Effector memory CD8-positive, alpha-beta T cell (primary cell): ENCODE data around the gene C6orf136.

Source experiments
- ATAC-seq: fragments of 150-1000 bp; cut with Tn5 transposase; replicated peaks from 2 replicates; pipeline ENCODE4 v1.10.0; 2021; ENCODE audit warnings: mild to moderate bottlenecking, moderate library complexity
- DNase-seq, 3 experiments: peaks; one replicate each; pipeline ENCODE4 v3.0.0; 2021
- H3K27ac Mint-ChIP-seq, 2 donors: one replicate each; pipeline ENCODE4 v1.8.0; 2022; ENCODE audit warnings: mild to moderate bottlenecking in 2 of 2, mixed read lengths in 2 of 2, moderate library complexity in 2 of 2
- H3K27me3 Mint-ChIP-seq, 2 donors: one replicate each; pipeline ENCODE4 v1.8.0; 2022; ENCODE audit warnings: mixed read lengths in 2 of 2
- H3K36me3 Mint-ChIP-seq: one replicate; pipeline ENCODE4 v1.8.0; 2022; ENCODE audit warnings: mild to moderate bottlenecking, moderate library complexity, mixed read lengths; ENCODE audit not compliant: insufficient read depth
- H3K4me1 Mint-ChIP-seq, 2 donors: one replicate each; pipeline ENCODE4 v1.8.0; 2022; ENCODE audit warnings: low read depth in 2 of 2, mixed read lengths in 2 of 2
- H3K4me3 Mint-ChIP-seq, 2 donors: one replicate each; pipeline ENCODE4 v1.8.0; 2022; ENCODE audit warnings: mild to moderate bottlenecking in 2 of 2, mixed read lengths in 2 of 2, moderate library complexity in 2 of 2
- H3K9me3 Mint-ChIP-seq, 2 donors: one replicate each; pipeline ENCODE4 v1.8.0; 2022; ENCODE audit warnings: mixed read lengths in 2 of 2

The C6orf136 gene

GRCh38 chr6:30683183-30683979, 36.4 kb downstream of the C6orf136 start:
- Mint-ChIP-seq H3K4me3 (peak overlapping the region; percentile 87 to 97), H3K4me1 (peaks cover 54 to 71% of the 10 kb centered on the region in 2 donors), H3K9me3 (no peaks in the 10 kb centered on the region), H3K27ac (peak overlapping the region; percentile 96 to 98), H3K27me3 (no peaks in the 10 kb centered on the region), H3K36me3 (peaks cover 61% of the 10 kb centered on the region)
- ATAC-seq (no peak), DNase-seq (no peak)

DNA sequence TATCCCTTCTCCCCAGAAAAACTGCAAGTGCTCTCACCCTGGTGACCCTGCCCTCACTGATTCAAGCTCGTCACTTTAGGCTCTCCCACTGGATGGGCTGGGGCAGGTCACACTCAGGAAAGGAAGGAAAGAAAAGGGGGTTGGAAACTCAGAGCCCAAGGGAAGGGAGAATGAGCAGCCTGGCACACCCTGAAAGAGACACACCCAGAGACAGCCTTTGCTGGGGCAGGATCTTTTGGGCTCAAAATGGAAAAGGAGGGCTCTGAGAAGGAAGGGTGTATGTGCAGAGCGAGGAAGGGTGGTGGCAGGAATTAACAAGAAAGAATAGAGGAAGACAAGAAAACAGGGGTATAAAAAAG, 37.0 kb downstream of the C6orf136 start:
- Mint-ChIP-seq H3K27ac (peak overlapping the region; percentile 96 to 98), H3K4me3 (peak overlapping the region; percentile 87 to 97), H3K36me3 (peaks cover 55% of the 10 kb centered on the region), H3K4me1 (peaks cover 57 to 75% of the 10 kb centered on the region in 2 donors), H3K27me3 (no peaks in the 10 kb centered on the region), H3K9me3 (no peaks in the 10 kb centered on the region)
- ATAC-seq (no peak), DNase-seq (no peak)

DNA sequence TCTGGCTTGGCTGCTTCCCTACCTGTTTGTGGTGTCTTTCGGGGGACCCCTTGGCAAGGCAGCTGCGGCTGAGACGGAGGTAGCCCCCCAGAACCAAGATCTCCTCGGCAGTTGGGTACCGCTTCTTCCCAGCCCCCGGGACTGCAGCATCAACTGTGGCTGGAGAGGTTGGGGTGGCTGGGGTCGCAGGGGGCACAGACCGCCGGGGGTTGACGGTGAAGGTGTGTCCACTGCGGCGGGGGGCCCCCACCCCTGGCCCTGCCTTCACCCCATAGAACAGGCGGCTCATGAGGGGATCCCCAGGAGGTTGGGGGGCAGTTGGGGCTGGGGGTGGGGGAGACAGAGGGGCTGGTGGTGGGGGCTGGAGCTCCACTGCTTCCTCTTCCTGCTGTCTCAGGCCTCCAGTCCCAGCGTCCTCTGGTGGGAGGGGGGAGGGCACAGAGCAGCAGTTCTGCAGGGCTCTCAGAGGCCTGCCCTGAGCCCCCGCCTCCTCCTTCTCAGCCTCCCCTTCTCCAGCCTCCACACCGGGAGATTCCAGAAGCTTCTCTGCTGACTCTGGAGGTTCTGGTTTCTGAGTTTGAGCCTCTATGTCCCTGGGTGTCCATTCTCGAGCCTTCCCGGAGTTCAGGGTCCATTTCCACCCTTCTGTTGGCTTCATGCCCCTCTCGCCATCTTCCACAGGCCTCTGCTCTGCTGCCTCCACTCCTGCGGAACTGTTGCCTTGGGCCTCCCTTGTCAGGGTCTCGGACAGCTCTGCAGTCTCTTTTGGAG, 37.6 kb downstream of the C6orf136 start:
- H3K4me3 Mint-ChIP-seq, result peak overlapping the region; percentile 87 to 97
- ATAC-seq, result no peak
- H3K27ac Mint-ChIP-seq, result peak overlapping the region; percentile 96 to 98
- peaks cover 49% of the 10 kb centered on the region for H3K36me3 Mint-ChIP-seq
- H3K9me3 Mint-ChIP-seq, result no peaks in the 10 kb centered on the region
- DNase-seq, result peak in 1 of 3 experiments; percentile 23
- no peaks in the 10 kb centered on the region for H3K27me3 Mint-ChIP-seq
- peaks cover 58 to 76% of the 10 kb centered on the region in 2 donors for H3K4me1 Mint-ChIP-seq

DNA sequence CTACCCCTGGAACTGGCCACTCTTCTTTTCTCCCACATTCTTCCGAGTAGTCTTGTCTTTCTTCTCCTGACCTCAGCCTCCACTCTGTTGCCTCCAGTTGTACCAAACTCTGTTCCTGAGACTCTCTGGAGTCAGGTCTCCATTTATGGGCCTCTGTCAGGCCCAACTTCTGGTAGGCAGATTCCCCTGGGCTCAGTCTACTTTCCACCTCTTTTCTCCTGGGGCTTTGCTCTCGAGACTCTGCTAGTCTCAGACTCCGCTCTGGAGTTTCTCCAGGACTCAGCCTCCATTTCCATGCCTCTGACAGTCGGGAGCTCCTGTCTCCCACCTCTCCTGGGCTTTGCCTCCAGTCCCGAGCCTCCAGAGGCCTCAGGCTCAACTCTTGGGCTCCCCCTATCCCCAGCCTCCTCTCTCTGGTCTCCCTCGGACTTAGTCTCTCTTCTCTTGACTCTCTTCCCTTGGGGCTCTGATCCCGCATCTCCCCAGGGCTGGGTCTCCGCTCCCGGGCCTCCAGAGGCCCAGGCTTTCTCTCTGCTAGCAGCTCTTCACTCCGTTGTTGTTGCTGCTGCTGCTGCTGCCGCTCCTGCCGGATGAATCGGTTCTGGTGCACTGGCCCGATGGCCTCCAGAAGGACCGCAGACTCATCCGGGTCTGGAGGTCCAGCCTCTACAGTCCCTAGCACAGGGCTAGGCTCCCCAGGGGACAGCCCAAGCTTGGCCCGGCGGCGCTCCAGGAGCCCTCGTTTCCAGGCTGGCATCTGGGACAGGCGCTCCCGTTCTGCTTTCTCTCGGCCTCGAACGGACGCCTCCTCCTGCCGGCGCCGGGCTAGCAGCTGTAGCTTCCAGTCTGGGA, 38.5 kb downstream of the C6orf136 start:
- Mint-ChIP-seq H3K27ac (peak overlapping the region; percentile 96 to 98), H3K4me1 (peaks cover 58 to 76% of the 10 kb centered on the region in 2 donors), H3K4me3 (peak overlapping the region; percentile 87 to 97), H3K27me3 (no peaks in the 10 kb centered on the region), H3K36me3 (peaks cover 43% of the 10 kb centered on the region), H3K9me3 (no peaks in the 10 kb centered on the region)
- no peak for ATAC-seq
- DNase-seq, result no peak

GRCh38 chr6:30686009-30686907, 39.3 kb downstream of the C6orf136 start, which contains the start of gene PPP1R18:
Gene PPP1R18, minus strand, starts transcription at chr6:30686645. Its CDS starts 627 bp downstream, at chr6:30686018.
- peaks cover 54 to 76% of the 10 kb centered on the region in 2 donors for H3K4me1 Mint-ChIP-seq
- H3K9me3 Mint-ChIP-seq, result no peaks in the 10 kb centered on the region
- no peaks in the 10 kb centered on the region for H3K27me3 Mint-ChIP-seq
- H3K4me3 Mint-ChIP-seq, result peak within 1 kb of the TSS; percentile 87 to 97
- H3K27ac Mint-ChIP-seq, result peak within 1 kb of the TSS; percentile 96 to 98
- DNase-seq (peak; percentile 63 to 70 (median 64)), ATAC-seq (peak; percentile 55)
- H3K36me3 Mint-ChIP-seq, result peaks cover 37% of the 10 kb centered on the region

- H3K27me3 Mint-ChIP-seq, result no peaks in the 10 kb centered on the region
- ATAC-seq (peak; percentile 19), DNase-seq (peak; percentile 48 to 49 (median 48))
- H3K9me3 Mint-ChIP-seq, result no peaks in the 10 kb centered on the region
- peaks cover 29% of the 10 kb centered on the region for H3K36me3 Mint-ChIP-seq
- H3K27ac Mint-ChIP-seq, result peak overlapping the region; percentile 96 to 98
- peak overlapping the region; percentile 87 to 97 for H3K4me3 Mint-ChIP-seq
- peaks cover 49 to 71% of the 10 kb centered on the region in 2 donors for H3K4me1 Mint-ChIP-seq
These were observed 40.1 kb downstream of the C6orf136 start for GRCh38 chr6:30686908-30687658.

- Mint-ChIP-seq H3K36me3 (peaks cover 24% of the 10 kb centered on the region), H3K27ac (peak overlapping the region; percentile 96 to 98), H3K27me3 (no peaks in the 10 kb centered on the region), H3K4me3 (peak overlapping the region; percentile 87 to 97), H3K9me3 (no peaks in the 10 kb centered on the region), H3K4me1 (peaks cover 44 to 63% of the 10 kb centered on the region in 2 donors)
- no peak for ATAC-seq
- DNase-seq, result no peak
These were observed 40.9 kb downstream of the C6orf136 start for GRCh38 chr6:30687659-30688431.

- Mint-ChIP-seq H3K27me3 (no peaks in the 10 kb centered on the region), H3K4me1 (peaks cover 41 to 61% of the 10 kb centered on the region in 2 donors), H3K27ac (peak overlapping the region; percentile 96 to 98), H3K9me3 (no peaks in the 10 kb centered on the region), H3K4me3 (peak overlapping the region; percentile 87 to 97), H3K36me3 (peaks cover 18% of the 10 kb centered on the region)
- DNase-seq, result no peak
- no peak for ATAC-seq
These were observed 41.6 kb downstream of the C6orf136 start for GRCh38 chr6:30688569-30688968.

GRCh38 chr6:30689022-30689865, 42.3 kb downstream of the C6orf136 start:
- peaks cover 19% of the 10 kb centered on the region for H3K36me3 Mint-ChIP-seq
- ATAC-seq, result no peak
- H3K4me1 Mint-ChIP-seq, result peaks cover 41 to 57% of the 10 kb centered on the region in 2 donors
- H3K9me3 Mint-ChIP-seq, result no peaks in the 10 kb centered on the region
- H3K27ac Mint-ChIP-seq, result peak overlapping the region; percentile 96 to 98
- H3K27me3 Mint-ChIP-seq, result no peaks in the 10 kb centered on the region
- peak overlapping the region; percentile 76 to 97 for H3K4me3 Mint-ChIP-seq
- DNase-seq, result no peak

- H3K36me3 Mint-ChIP-seq, result peaks cover 18% of the 10 kb centered on the region
- DNase-seq (no peak), ATAC-seq (no peak)
- peak overlapping the region; percentile 76 to 97 for H3K4me3 Mint-ChIP-seq
- no peaks in the 10 kb centered on the region for H3K9me3 Mint-ChIP-seq
- H3K4me1 Mint-ChIP-seq, result peaks cover 39 to 53% of the 10 kb centered on the region in 2 donors
- H3K27ac Mint-ChIP-seq, result peak overlapping the region; percentile 96 to 98
- H3K27me3 Mint-ChIP-seq, result no peaks in the 10 kb centered on the region
These were observed 43.1 kb downstream of the C6orf136 start for GRCh38 chr6:30689985-30690384.
